Vagina (tissue), 2 donors: Measurements from ENCODE around the gene OR4D9. TPM values are rescaled to one million over a fixed set of nuclear protein-coding genes. Genes with fewer than 3 reads are reported as not detected.
A peak's percentile ranks its signal among the peaks of the same experiment; 100 is the strongest.

Experiments used
- DNase-seq, 2 donors: peaks; one replicate each; pipeline ENCODE4 v3.0.0-alpha.2; 2017; ENCODE audit errors: extremely low spot score in 2 of 2
- H3K27ac ChIP-seq: fragments of 200-600 bp; sonication (generic); one replicate; pipeline ENCODE4 v1.5.1; 2019
- H3K27me3 ChIP-seq: fragments of 200-600 bp; sonication (generic); one replicate; pipeline ENCODE4 v1.5.1; 2019
- H3K36me3 ChIP-seq, 2 donors: fragments of 200-600 bp; sonication (generic); one replicate each; pipeline ENCODE4 v1.5.1; 2017 to 2019
- H3K4me1 ChIP-seq: fragments of 200-600 bp; sonication (generic); one replicate; pipeline ENCODE4 v1.5.1; 2019
- H3K4me3 ChIP-seq, 2 donors: fragments of 200-600 bp; sonication (generic); 1 replicate in 1 of 2; 2 replicates in 1 of 2; pipeline ENCODE4 v1.5.1; 2016 to 2019
- H3K9me3 ChIP-seq: fragments of 200-600 bp; sonication (generic); one replicate; pipeline ENCODE4 v1.5.1; 2019
- CTCF ChIP-seq, 3 experiments: fragments of 450-650 bp in 2 of 3; fragments of 200-600 bp in 1 of 3; sonication (generic) in 1 of 3; IDR thresholded peaks; one replicate each; pipeline ENCODE4 v1.5.1; 2017 to 2019; ENCODE audit warnings: antibody characterized with exemption in 3 of 3, mild to moderate bottlenecking in 2 of 3, moderate library complexity in 2 of 3
- POLR2A ChIP-seq, 2 donors: fragments of 450-650 bp; IDR thresholded peaks; one replicate each; pipeline ENCODE4 v1.6.1; 2017; ENCODE audit warnings: antibody characterized with exemption in 2 of 2, mild to moderate bottlenecking in 2 of 2, moderate library complexity in 2 of 2
- POLR2AphosphoS5 ChIP-seq, 2 donors: sonication (generic); formaldehyde crosslinking; IDR thresholded peaks; one replicate each; pipeline ENCODE4 v1.9.0; 2017; ENCODE audit warnings: antibody characterized with exemption in 2 of 2, mild to moderate bottlenecking in 2 of 2, low read depth in 1 of 2; ENCODE audit not compliant: insufficient read depth in 1 of 2
- intact Hi-C: fragments of 100-400 bp; cut with DNase I; formaldehyde crosslinking; loops from one replicate; pipeline ENCODE4 v1.15.1; 2023
- total RNA-seq: library from RNA; depleted of rRNA; stranded (reverse); fragments of >200 nt; gene quantifications from one replicate; pipeline ENCODE4 v1.2.3, GENCODE V29; 2016

Gene OR4D9
- total RNA-seq, 1 donor from 2014 or later, result not detected

GRCh38 chr11:59560702-59561473 is 49.5 kb downstream of the OR4D9 start:
- intact Hi-C loops, result loop anchor here (10.0 kb wide), 1 partner anchor 54 kb away; the partner anchor contains the start of gene OSBP
- no peaks in the 10 kb centered on the region for H3K36me3 ChIP-seq
- no peaks in the 10 kb centered on the region for H3K27me3 ChIP-seq
- H3K9me3 ChIP-seq, result no peaks in the 10 kb centered on the region
- DNase-seq, result no peak
- H3K27ac ChIP-seq, result peak overlapping the region; percentile 98
- H3K4me3 ChIP-seq, result peak overlapping the region; percentile 68 to 83
- peaks cover 22% of the 10 kb centered on the region for H3K4me1 ChIP-seq
- TF ChIP-seq CTCF (IDR thresholded peaks at IDR 0.05) (no peak), POLR2A (IDR thresholded peaks at IDR 0.05) (peak in 1 of 2 donors; percentile 26), POLR2AphosphoS5 (IDR thresholded peaks at IDR 0.05; ENCODE audit: insufficient read depth in 1 of 2, low read depth in 1 of 2) (peak; percentile 76 to 83)

- DNase-seq, result no peak
- H3K27ac ChIP-seq, result peak overlapping the region; percentile 98
- H3K9me3 ChIP-seq, result no peaks in the 10 kb centered on the region
- no peaks in the 10 kb centered on the region for H3K27me3 ChIP-seq
- intact Hi-C loops, result loop anchor here (10.0 kb wide), 1 partner anchor 53 kb away; the partner anchor contains the start of gene OSBP
- H3K4me1 ChIP-seq, result peaks cover 24% of the 10 kb centered on the region
- H3K4me3 ChIP-seq, result no peak overlapping the region
- TF ChIP-seq CTCF (IDR thresholded peaks at IDR 0.05) (no peak), POLR2A (IDR thresholded peaks at IDR 0.05) (no peak), POLR2AphosphoS5 (IDR thresholded peaks at IDR 0.05; ENCODE audit: insufficient read depth in 1 of 2, low read depth in 1 of 2) (no peak)
- no peaks in the 10 kb centered on the region for H3K36me3 ChIP-seq
Observed at GRCh38 chr11:59562292-59562691, 51.0 kb downstream of the OR4D9 start.

Other genes starting within 250 kb of the OR4D9 start
- not detected for gene OR5AN1, start 152.6 kb upstream of the OR4D9 start, total RNA-seq
- gene OR5A2, start 85.1 kb upstream of the OR4D9 start, total RNA-seq, result not detected
- gene OR5A1, start 75.1 kb upstream of the OR4D9 start, total RNA-seq, result not detected
- gene OR4D6, start 54.6 kb upstream of the OR4D9 start, total RNA-seq, result not detected
- not detected for gene OR4D10, start 38.2 kb upstream of the OR4D9 start, total RNA-seq
- not detected for gene OR4D11, start 8.0 kb upstream of the OR4D9 start, total RNA-seq
- gene OSBP, start 104.2 kb downstream of the OR4D9 start, total RNA-seq, result 40.5 TPM
- 14.5 TPM for gene PATL1, start 157.5 kb downstream of the OR4D9 start, total RNA-seq
- gene OR10V1, start 202.3 kb downstream of the OR4D9 start, total RNA-seq, result not detected
- gene STX3, start 243.8 kb downstream of the OR4D9 start, total RNA-seq, result 39.8 TPM